HG02642 (cell line): ENCODE data around the gene LYZL4.

Source experiments
- ATAC-seq: cut with Tn5 transposase; IDR thresholded peaks from one replicate; pipeline ENCODE4 v1.9.1; 2021; ENCODE audit warnings: mild to moderate bottlenecking; ENCODE audit not compliant: unreplicated experiment, poor library complexity

The LYZL4 gene

GRCh38 chr3:42410370-42411131, at the start of gene LYZL4:
LYZL4 (minus strand) TSS chr3:42410610; CDS start chr3:42407251, 3,359 bp downstream.
- no peak for ATAC-seq

DNA sequence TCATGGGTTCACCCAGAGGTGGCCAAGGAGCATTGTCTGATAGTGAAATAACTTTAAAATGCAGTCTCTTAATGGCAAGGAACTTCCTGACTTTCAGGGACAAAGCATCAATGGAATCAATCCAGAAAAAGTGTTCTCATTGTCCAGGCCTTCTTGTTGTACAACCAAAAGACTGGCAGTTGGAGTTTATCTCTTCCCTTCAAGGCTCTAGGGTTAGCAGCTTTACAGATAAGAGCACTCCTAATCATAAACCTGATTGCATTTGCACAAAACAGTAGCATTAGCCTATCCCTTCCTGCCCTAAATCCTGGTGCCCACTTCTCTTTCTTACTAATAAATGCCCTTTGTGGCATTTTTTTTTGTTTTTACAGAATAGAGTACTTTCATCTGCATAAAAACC, 48.7 kb upstream of the LYZL4 start:
- no peak for ATAC-seq

GRCh38 chr3:42456211-42456610, 45.8 kb upstream of the LYZL4 start:
- ATAC-seq, result no peak

- ATAC-seq, result no peak
These were observed 41.3 kb upstream of the LYZL4 start for GRCh38 chr3:42451546-42452230.

GRCh38 chr3:42451116-42451515, 40.7 kb upstream of the LYZL4 start:
- no peak for ATAC-seq

GRCh38 chr3:42450567-42450966, 40.2 kb upstream of the LYZL4 start:
- no peak for ATAC-seq

DNA sequence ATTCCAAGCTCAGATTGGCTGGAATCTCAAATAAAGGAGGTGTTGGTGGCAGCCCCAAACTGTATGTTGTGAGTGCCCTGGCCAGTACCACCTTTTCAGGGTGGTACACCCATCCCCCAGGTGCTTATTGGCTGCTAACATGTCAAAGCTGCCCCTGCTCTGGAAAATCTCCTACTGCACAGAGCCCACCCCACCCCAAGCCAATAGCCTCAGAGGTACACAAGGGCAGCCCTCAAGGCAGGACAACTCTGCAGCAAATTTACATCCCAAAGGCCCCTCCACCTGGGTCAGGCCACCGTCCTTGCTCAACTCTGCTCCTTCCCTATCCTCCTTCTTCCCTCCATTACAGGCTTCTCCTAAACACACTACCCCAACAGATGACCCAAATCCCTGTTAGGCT, 37.1 kb upstream of the LYZL4 start:
- no peak for ATAC-seq

- no peak for ATAC-seq
These were observed 36.0 kb upstream of the LYZL4 start for GRCh38 chr3:42446111-42447050.

- ATAC-seq, result peak; percentile 86
These were observed 33.5 kb upstream of the LYZL4 start for GRCh38 chr3:42443819-42444436.

- no peak for ATAC-seq
These were observed 32.9 kb upstream of the LYZL4 start for GRCh38 chr3:42443292-42443691.

DNA sequence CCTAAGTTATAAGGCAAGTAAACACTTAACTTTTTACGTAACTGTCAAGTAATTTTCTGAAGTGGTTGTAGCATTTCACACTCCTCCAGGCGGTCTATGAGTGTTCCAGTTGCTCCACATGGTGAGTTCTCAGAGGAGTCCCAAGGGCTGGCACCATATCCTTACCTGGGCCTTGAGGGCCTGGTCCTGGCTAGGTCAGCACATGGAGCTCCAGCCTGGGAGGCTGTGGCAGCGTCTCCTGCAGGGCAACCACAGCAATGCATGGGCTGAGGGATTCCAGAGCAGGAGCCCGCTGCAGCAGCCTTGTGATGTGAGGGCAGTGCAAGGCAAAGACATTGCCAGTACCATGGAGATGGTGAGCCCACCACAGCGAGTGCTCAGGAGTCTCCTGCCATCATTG, 32.2 kb upstream of the LYZL4 start:
- no peak for ATAC-seq

- no peak for ATAC-seq
These were observed 31.4 kb upstream of the LYZL4 start for GRCh38 chr3:42441791-42442190.

DNA sequence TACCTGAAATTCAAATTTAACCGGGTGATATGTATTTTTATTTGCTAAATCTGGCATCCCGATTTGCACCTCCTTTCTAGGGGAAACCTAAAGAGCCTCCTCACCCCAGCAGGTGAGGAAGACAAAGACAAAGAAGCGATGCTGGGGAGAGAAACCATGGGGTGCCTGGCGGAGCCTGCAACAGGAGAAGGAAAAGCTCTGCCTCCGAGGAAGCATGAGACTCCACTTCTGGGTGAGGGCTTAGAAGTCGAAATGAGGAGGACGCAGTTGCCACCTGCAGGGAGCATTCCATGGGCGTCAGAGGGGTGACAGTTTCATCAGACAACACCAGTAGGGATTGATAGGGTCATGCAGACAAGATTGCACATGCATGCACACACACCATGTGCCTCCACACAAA, 30.5 kb upstream of the LYZL4 start:
- no peak for ATAC-seq

- ATAC-seq, result no peak
These were observed 29.1 kb upstream of the LYZL4 start for GRCh38 chr3:42439261-42440115.

DNA sequence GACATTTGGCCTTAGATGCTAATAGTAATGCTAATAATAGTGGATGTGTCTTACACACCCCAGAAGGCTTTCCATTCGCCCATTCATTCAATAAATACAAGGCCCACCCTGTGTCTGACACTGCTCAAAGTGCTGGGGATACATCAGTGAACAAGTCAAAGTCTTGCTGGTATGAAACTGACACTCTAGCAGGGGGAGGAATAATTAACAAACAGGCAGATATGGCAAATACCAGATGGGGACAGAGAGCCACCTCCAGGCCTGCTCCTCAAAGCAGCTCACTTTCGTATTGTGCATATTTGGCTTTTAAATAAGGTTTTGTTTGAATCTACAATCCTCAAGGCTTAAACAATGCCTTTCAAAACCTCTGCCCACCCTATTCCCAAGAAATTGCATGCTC, 28.3 kb upstream of the LYZL4 start:
- no peak for ATAC-seq

DNA sequence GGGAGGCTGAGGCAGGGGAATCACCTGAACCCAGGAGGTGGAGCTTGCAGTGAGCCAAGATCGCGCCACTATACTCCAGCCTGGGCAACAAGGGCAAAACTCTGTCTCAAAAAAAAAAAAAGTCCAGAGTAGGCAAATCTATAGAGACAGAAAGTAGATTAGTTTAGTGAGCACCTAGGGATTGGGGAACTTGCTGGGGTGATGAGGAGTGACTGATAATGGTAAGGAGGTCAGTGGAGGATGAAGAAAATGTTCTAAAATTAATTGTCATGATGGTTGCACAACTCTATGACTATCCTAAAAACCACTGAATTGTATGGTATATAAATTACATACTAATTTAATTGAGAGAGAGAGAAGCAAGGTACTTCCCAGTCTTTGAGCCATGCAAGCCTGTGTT, 27.8 kb upstream of the LYZL4 start:
- ATAC-seq, result no peak

- no peak for ATAC-seq
These were observed 24.5 kb upstream of the LYZL4 start for GRCh38 chr3:42434777-42435380.

GRCh38 chr3:42432485-42432884, 22.1 kb upstream of the LYZL4 start:
- ATAC-seq, result no peak
